Endothelial cell (in vitro differentiated cells): Measurements from ENCODE around the gene SSU72. TPM values are rescaled to one million over a fixed set of nuclear protein-coding genes. Genes with fewer than 3 reads are reported as not detected.

ENCODE experiments used
- DNase-seq: peaks from one replicate; pipeline ENCODE4 v3.0.0; 2021; ENCODE audit warnings: low spot score
- H3K27ac Mint-ChIP-seq: one replicate; pipeline ENCODE4 v1.8.0; 2021; ENCODE audit warnings: mixed read lengths, inconsistent platforms; ENCODE audit not compliant: unreplicated experiment
- H3K27me3 Mint-ChIP-seq: one replicate; pipeline ENCODE4 v1.8.0; 2021; ENCODE audit warnings: mild to moderate bottlenecking, moderate library complexity, mixed read lengths, inconsistent platforms; ENCODE audit not compliant: unreplicated experiment
- H3K36me3 Mint-ChIP-seq: one replicate; pipeline ENCODE4 v1.8.0; 2021; ENCODE audit warnings: mild to moderate bottlenecking, low read depth, mixed read lengths, inconsistent platforms; ENCODE audit not compliant: unreplicated experiment
- H3K4me1 Mint-ChIP-seq: one replicate; pipeline ENCODE4 v1.8.0; 2021; ENCODE audit warnings: mild to moderate bottlenecking, mixed read lengths, inconsistent platforms; ENCODE audit not compliant: unreplicated experiment
- H3K4me3 Mint-ChIP-seq: one replicate; pipeline ENCODE4 v1.8.0; 2021; ENCODE audit warnings: mild to moderate bottlenecking, mixed read lengths, inconsistent platforms; ENCODE audit not compliant: unreplicated experiment
- H3K9me3 Mint-ChIP-seq: one replicate; pipeline ENCODE4 v1.8.0; 2021; ENCODE audit warnings: mixed read lengths, inconsistent platforms; ENCODE audit not compliant: unreplicated experiment
- CTCF ChIP-seq: fragments of 200-600 bp; sonication (generic); IDR thresholded peaks from one replicate; pipeline ENCODE4 v1.5.0; 2021; ENCODE audit warnings: antibody characterized with exemption; ENCODE audit not compliant: unreplicated experiment
- total RNA-seq: library from RNA; stranded (reverse); fragmentation: NEBNext Ultra II Directional; extraction: Animal tissue kit (Norgen Biotek cat#: 25700); gene quantifications from one replicate; pipeline ENCODE4 v1.2.1, GENCODE V29; 2021; ENCODE audit not compliant: unreplicated experiment

The SSU72 gene
- total RNA-seq, 1 donor from 2014 or later: 114 TPM

- no peak overlapping the region for H3K27ac Mint-ChIP-seq
- no peaks in the 10 kb centered on the region for H3K36me3 Mint-ChIP-seq
- no peaks in the 10 kb centered on the region for H3K4me1 Mint-ChIP-seq
- no peak for DNase-seq
- peaks cover 2% of the 10 kb centered on the region for H3K27me3 Mint-ChIP-seq
- H3K9me3 Mint-ChIP-seq: no peaks in the 10 kb centered on the region
- no peak overlapping the region for H3K4me3 Mint-ChIP-seq
- TF ChIP-seq CTCF: no peak
Measured at GRCh38 chr1:1551524-1552262, 23.0 kb downstream of the SSU72 start.

- H3K4me3 Mint-ChIP-seq: no peak overlapping the region
- no peak overlapping the region for H3K27ac Mint-ChIP-seq
- H3K36me3 Mint-ChIP-seq: no peaks in the 10 kb centered on the region
- no peak for DNase-seq
- TF ChIP-seq CTCF: no peak
- no peaks in the 10 kb centered on the region for H3K4me1 Mint-ChIP-seq
- peaks cover 2% of the 10 kb centered on the region for H3K27me3 Mint-ChIP-seq
- no peaks in the 10 kb centered on the region for H3K9me3 Mint-ChIP-seq
Measured at GRCh38 chr1:1550591-1551432, 23.9 kb downstream of the SSU72 start.

- DNase-seq: no peak
- Mint-ChIP-seq H3K4me1 (no peaks in the 10 kb centered on the region), H3K4me3 (no peak overlapping the region), H3K27ac (no peak overlapping the region), H3K36me3 (peaks cover 6% of the 10 kb centered on the region), H3K9me3 (no peaks in the 10 kb centered on the region), H3K27me3 (peaks cover 6% of the 10 kb centered on the region)
- TF ChIP-seq CTCF: no peak
Measured at GRCh38 chr1:1550087-1550486, 24.6 kb downstream of the SSU72 start.

GRCh38 chr1:1548591-1548990 is 26.1 kb downstream of the SSU72 start:
- peaks cover 4% of the 10 kb centered on the region for H3K27me3 Mint-ChIP-seq
- no peaks in the 10 kb centered on the region for H3K9me3 Mint-ChIP-seq
- no peak overlapping the region for H3K4me3 Mint-ChIP-seq
- DNase-seq: no peak
- TF ChIP-seq CTCF: no peak
- no peak overlapping the region for H3K27ac Mint-ChIP-seq
- no peaks in the 10 kb centered on the region for H3K4me1 Mint-ChIP-seq
- peaks cover 10% of the 10 kb centered on the region for H3K36me3 Mint-ChIP-seq

- no peak overlapping the region for H3K4me3 Mint-ChIP-seq
- H3K9me3 Mint-ChIP-seq: no peaks in the 10 kb centered on the region
- no peak for DNase-seq
- no peak overlapping the region for H3K27ac Mint-ChIP-seq
- peaks cover 3% of the 10 kb centered on the region for H3K27me3 Mint-ChIP-seq
- TF ChIP-seq CTCF: no peak
- no peaks in the 10 kb centered on the region for H3K4me1 Mint-ChIP-seq
- H3K36me3 Mint-ChIP-seq: peaks cover 10% of the 10 kb centered on the region
Measured at GRCh38 chr1:1547476-1547875, 27.2 kb downstream of the SSU72 start.
